Caco-2 (cell line): ENCODE results near the gene RPL31. TPM values are rescaled to one million over a fixed set of nuclear protein-coding genes. Genes with fewer than 3 reads are reported as not detected.
A peak's percentile ranks its signal among the peaks of the same experiment; 100 is the strongest.

Experiments used
- BruUV-seq: library from RNA; stranded (reverse); fragments of 400-500 nt; replicated peaks from 2 replicates; lab custom pipeline; 2021; lab: Mats Ljungman, UMichigan
- CTCF ChIA-PET: fragments of 300-600 bp; sonication (Branson Sonifier 250); formaldehyde crosslinking; loops from one replicate; lab custom pipeline; 2022; ENCODE audit warnings: antibody characterized with exemption; lab: Charles Lee
- POLR2A ChIA-PET: fragments of 300-600 bp; sonication (Branson Sonifier 250); formaldehyde crosslinking; loops from one replicate; lab custom pipeline; 2022; ENCODE audit warnings: antibody characterized with exemption; lab: Charles Lee
- DNase-seq, 2 experiments: peaks; one replicate each; pipeline versions ENCODE4 v3.0.0 to v3.0.0-alpha.2; 2020 to 2022
- H3K27me3 ChIP-seq: replicated peaks from 2 replicates; pipeline ENCODE4 v1.6.0; 2011; ENCODE audit warnings: low read length; ENCODE audit not compliant: control insufficient read depth, insufficient read depth
- H3K36me3 ChIP-seq: 2 replicates; pipeline ENCODE4 v1.5.1; 2011; ENCODE audit warnings: low read length; ENCODE audit not compliant: control insufficient read depth, insufficient read depth
- H3K4me1 ChIP-seq: fragments of 250-450 bp; sonication (Bioruptor Pico); 2 replicates; pipeline ENCODE4 v1.5.1; 2020; ENCODE audit warnings: mild to moderate bottlenecking
- H3K4me3 ChIP-seq: 2 replicates; pipeline ENCODE4 v1.5.1; 2011; ENCODE audit warnings: low read depth, mild to moderate bottlenecking, control low read depth, low read length
- H3K9me3 ChIP-seq: fragments of 250-450 bp; sonication (Bioruptor Pico); 2 replicates; pipeline ENCODE4 v1.5.1; 2020; ENCODE audit warnings: mild to moderate bottlenecking, moderate library complexity
- H3K27ac Mint-ChIP-seq: one replicate; pipeline ENCODE4 v1.8.0; 2022; ENCODE audit warnings: mixed read lengths; ENCODE audit not compliant: unreplicated experiment
- H3K27me3 Mint-ChIP-seq: one replicate; pipeline ENCODE4 v1.8.0; 2022; ENCODE audit warnings: mixed read lengths; ENCODE audit not compliant: insufficient read depth, unreplicated experiment
- H3K36me3 Mint-ChIP-seq: one replicate; pipeline ENCODE4 v1.8.0; 2022; ENCODE audit warnings: mild to moderate bottlenecking, mixed read lengths; ENCODE audit not compliant: insufficient read depth, unreplicated experiment
- H3K4me1 Mint-ChIP-seq: one replicate; pipeline ENCODE4 v1.8.0; 2022; ENCODE audit warnings: low read depth, mixed read lengths; ENCODE audit not compliant: unreplicated experiment
- H3K4me3 Mint-ChIP-seq: one replicate; pipeline ENCODE4 v1.8.0; 2022; ENCODE audit warnings: mild to moderate bottlenecking, moderate library complexity, mixed read lengths; ENCODE audit not compliant: unreplicated experiment
- H3K9me3 Mint-ChIP-seq: one replicate; pipeline ENCODE4 v1.8.0; 2022; ENCODE audit warnings: mixed read lengths; ENCODE audit not compliant: unreplicated experiment
- intact Hi-C: fragments of 100-400 bp; cut with micrococcal nuclease; formaldehyde crosslinking; loops from one replicate; pipeline ENCODE4 v1.10.0; 2022; ENCODE audit not compliant: unreplicated experiment
- total RNA-seq: library from RNA; stranded (reverse); gene quantifications from 2 replicates; pipeline ENCODE4 v1.2.3, GENCODE V29; 2022
- TF ChIP-seq, protein P1 (sequence below), 2 experiments: fragments of 200-600 bp in 1 of 2; IDR thresholded peaks; 1 replicate in 1 of 2; 2 replicates in 1 of 2; pipeline versions ENCODE4 v1.5.1 to v1.8.0; 2011 to 2022; ENCODE audit warnings: antibody characterized with exemption in 1 of 2, control low read depth in 1 of 2, inconsistent platforms in 1 of 2, low read depth in 1 of 2, low read length in 1 of 2, mild to moderate bottlenecking in 1 of 2, moderate library complexity in 1 of 2; ENCODE audit not compliant: insufficient read depth in 1 of 2, severe bottlenecking in 1 of 2, unreplicated experiment in 1 of 2

The RPL31 gene
- total RNA-seq, 1 experiment from 2014 or later: 2,026 TPM

DNA sequence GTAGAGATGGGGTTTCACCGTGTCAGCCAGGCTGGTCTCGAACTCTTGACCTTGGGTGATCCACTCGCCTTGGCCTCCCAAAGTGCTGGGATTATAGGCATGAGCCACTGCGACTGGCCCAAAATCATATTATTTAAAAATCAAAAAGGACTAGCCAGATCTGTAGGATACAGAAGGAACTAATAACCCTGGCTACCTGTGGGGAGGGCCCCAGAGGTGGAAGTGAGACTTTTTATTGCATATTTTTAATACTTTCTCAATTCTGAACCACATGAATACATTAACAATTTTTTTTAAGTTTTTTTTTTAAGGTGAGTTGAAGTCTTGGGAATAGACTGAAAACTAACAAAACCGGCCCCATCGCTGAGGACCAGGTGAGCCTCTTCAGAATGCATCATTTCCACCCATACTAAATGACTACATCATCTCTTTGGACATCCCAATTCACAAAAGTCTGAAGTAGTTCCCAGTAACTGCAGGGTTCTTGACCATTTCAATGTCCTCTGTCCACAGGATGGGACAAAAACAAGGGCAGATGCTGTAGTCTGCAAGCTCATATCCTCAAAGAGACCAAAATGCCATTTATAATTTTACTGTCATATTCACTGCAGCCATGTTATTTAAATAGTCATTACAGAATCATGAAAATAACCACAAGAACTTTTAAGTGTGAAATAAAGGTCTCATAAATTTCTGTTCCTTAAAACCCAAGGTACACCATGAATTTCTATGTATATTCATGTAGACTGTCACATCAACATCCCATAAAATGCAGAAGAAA is 21.4 kb downstream of the RPL31 start:
- BruUV-seq: no TSS peak
- H3K4me1 ChIP-seq: peaks cover 12% of the 10 kb centered on the region; the same call in 1 of the 2 replicates
- Mint-ChIP-seq H3K9me3 (no peaks in the 10 kb centered on the region), H3K27me3 (no peaks in the 10 kb centered on the region), H3K27ac (no peak overlapping the region), H3K4me3 (no peak overlapping the region), H3K36me3 (peaks cover 39% of the 10 kb centered on the region), H3K4me1 (no peaks in the 10 kb centered on the region)
- ChIA-PET CTCF (no interaction called here), POLR2A (no interaction called here)
- no peak for DNase-seq
- H3K4me3 ChIP-seq: no peak overlapping the region
- no peaks in the 10 kb centered on the region for H3K27me3 ChIP-seq
- H3K36me3 ChIP-seq: peaks cover 2% of the 10 kb centered on the region
- H3K9me3 ChIP-seq: no peaks in the 10 kb centered on the region
- TF ChIP-seq, protein P1, sequence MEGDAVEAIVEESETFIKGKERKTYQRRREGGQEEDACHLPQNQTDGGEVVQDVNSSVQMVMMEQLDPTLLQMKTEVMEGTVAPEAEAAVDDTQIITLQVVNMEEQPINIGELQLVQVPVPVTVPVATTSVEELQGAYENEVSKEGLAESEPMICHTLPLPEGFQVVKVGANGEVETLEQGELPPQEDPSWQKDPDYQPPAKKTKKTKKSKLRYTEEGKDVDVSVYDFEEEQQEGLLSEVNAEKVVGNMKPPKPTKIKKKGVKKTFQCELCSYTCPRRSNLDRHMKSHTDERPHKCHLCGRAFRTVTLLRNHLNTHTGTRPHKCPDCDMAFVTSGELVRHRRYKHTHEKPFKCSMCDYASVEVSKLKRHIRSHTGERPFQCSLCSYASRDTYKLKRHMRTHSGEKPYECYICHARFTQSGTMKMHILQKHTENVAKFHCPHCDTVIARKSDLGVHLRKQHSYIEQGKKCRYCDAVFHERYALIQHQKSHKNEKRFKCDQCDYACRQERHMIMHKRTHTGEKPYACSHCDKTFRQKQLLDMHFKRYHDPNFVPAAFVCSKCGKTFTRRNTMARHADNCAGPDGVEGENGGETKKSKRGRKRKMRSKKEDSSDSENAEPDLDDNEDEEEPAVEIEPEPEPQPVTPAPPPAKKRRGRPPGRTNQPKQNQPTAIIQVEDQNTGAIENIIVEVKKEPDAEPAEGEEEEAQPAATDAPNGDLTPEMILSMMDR (IDR thresholded peaks at IDR 0.05; ENCODE audit: insufficient read depth in 1 of 2, low read depth in 1 of 2, low read length in 1 of 2, severe bottlenecking in 1 of 2, unreplicated experiment in 1 of 2): no peak
- intact Hi-C loops: no loop called here

DNA sequence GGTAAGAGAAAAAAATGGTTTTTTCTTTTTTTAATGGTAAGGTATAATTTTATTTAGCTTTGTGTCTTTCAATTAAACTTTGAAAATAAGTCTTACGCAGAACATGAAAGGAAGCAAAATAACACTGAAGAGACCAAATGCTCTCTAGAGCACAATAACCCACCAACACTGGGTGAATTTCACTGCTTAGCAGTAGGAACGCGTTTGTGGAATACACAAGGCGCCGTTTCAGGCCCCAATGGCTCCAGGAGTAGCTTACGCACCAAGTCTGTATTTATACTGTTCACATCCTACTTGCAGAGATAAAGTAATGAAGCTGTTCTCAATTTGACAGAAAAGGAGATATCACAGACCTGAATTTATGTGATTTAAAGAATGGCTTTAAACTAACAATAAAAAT is 23.5 kb downstream of the RPL31 start:
- Histone ChIP-seq H3K36me3 (peaks cover 4% of the 10 kb centered on the region), H3K4me3 (no peak overlapping the region), H3K27me3 (no peaks in the 10 kb centered on the region), H3K9me3 (no peaks in the 10 kb centered on the region), H3K4me1 (peaks cover 12% of the 10 kb centered on the region; the same call in 1 of the 2 replicates)
- Mint-ChIP-seq H3K9me3 (no peaks in the 10 kb centered on the region), H3K27ac (no peak overlapping the region), H3K4me1 (no peaks in the 10 kb centered on the region), H3K36me3 (peaks cover 41% of the 10 kb centered on the region), H3K27me3 (no peaks in the 10 kb centered on the region), H3K4me3 (no peak overlapping the region)
- TF ChIP-seq, protein P1 (IDR thresholded peaks at IDR 0.05; ENCODE audit: insufficient read depth in 1 of 2, low read depth in 1 of 2, low read length in 1 of 2, severe bottlenecking in 1 of 2, unreplicated experiment in 1 of 2): no peak
- CTCF ChIA-PET: no interaction called here
- POLR2A ChIA-PET: no interaction called here
- no TSS peak for BruUV-seq
- DNase-seq: no peak
- intact Hi-C loops: no loop called here

GRCh38 chr2:101026253-101026701 is 24.2 kb downstream of the RPL31 start:
- Mint-ChIP-seq H3K27ac (no peak overlapping the region), H3K27me3 (no peaks in the 10 kb centered on the region), H3K9me3 (no peaks in the 10 kb centered on the region), H3K4me3 (no peak overlapping the region), H3K36me3 (peaks cover 36% of the 10 kb centered on the region), H3K4me1 (no peaks in the 10 kb centered on the region)
- intact Hi-C loops: no loop called here
- H3K4me1 ChIP-seq: peaks cover 12% of the 10 kb centered on the region; the same call in 1 of the 2 replicates
- no peaks in the 10 kb centered on the region for H3K27me3 ChIP-seq
- peak; percentile 35 to 46 for DNase-seq
- CTCF ChIA-PET: no interaction called here
- BruUV-seq: no TSS peak
- no peak overlapping the region for H3K4me3 ChIP-seq
- POLR2A ChIA-PET: interaction anchor here (0.6 kb wide), 1 partner anchor 124 kb away, joined by 6 read pairs; the partner anchor contains the start of gene TBC1D8
- TF ChIP-seq, protein P1 (IDR thresholded peaks at IDR 0.05; ENCODE audit: insufficient read depth in 1 of 2, low read depth in 1 of 2, low read length in 1 of 2, severe bottlenecking in 1 of 2, unreplicated experiment in 1 of 2): no peak
- H3K9me3 ChIP-seq: no peaks in the 10 kb centered on the region
- 0 out of 2 replicates have a peak, but pooled peaks cover 4% of the 10 kb centered on the region for H3K36me3 ChIP-seq
